ENCODE data around the gene KRTAP1-4.
"Not testable (repeated sequence)": the region's sequence is repeated elsewhere in the genome, so short reads cannot be mapped to it uniquely, and the experiment has no call there.

Gene KRTAP1-4

DNA sequence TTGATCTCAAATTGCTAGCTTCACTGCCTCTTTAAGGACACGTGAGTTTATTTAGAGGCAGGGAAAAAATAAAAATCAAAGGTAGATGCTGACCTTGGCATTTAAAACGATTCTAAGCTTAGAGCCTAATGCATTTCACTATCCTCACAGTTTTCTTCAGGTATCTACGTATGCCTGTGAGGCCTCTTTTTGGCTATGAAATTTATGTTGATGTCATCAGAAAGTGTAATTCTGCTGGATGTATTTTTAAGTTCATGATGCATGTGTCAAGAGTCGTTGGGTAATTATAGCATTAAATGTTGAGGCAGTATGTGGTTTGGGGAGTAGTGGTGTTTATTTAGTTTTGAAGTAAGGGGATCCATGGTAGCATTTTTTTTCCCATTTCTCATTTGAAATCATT, 26.1 kb downstream of the KRTAP1-4 start:
- in situ Hi-C loops (cut with HindIII; ENCODE audit: low sequenced_read_pairs) = no loop called here
- no peak for DNase-seq (ENCODE audit: low read depth, low spot score)
- no peak for TF ChIP-seq CTCF (IDR thresholded peaks at IDR 0.05; ENCODE audit: low read depth, low read length)
- H3K4me3 ChIP-seq (ENCODE audit: low read depth, low read length) = no peak overlapping the region

GRCh38 chr17:41002814-41003213, 27.2 kb downstream of the KRTAP1-4 start:
- DNase-seq (ENCODE audit: low read depth, low spot score) = no peak
- no peak overlapping the region for H3K4me3 ChIP-seq (ENCODE audit: low read depth, low read length)
- TF ChIP-seq CTCF (IDR thresholded peaks at IDR 0.05; ENCODE audit: low read depth, low read length) = no peak
- in situ Hi-C loops (cut with HindIII; ENCODE audit: low sequenced_read_pairs) = no loop called here

DNA sequence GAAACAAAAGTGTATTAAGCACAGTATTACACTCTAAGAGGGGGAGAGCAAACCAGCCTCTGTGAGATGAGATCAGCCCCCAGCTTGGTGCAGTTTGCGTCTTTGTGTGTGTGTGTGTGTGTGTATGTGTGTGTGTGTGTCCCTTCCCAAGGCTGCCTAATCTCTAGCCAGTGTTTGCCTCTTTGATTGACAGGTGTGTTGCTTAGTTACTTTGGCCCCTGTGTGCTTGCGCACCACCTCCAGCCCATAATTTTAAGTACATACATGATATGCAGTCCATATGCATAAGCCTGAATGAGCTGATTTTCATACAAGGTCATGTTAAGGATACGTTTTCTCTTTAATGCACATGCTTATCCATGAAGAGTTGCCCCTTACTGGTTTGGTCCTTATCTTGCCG, 28.2 kb downstream of the KRTAP1-4 start:
- in situ Hi-C loops (cut with HindIII; ENCODE audit: low sequenced_read_pairs) = no loop called here
- DNase-seq (ENCODE audit: low read depth, low spot score) = no peak
- no peak overlapping the region for H3K4me3 ChIP-seq (ENCODE audit: low read depth, low read length)

DNA sequence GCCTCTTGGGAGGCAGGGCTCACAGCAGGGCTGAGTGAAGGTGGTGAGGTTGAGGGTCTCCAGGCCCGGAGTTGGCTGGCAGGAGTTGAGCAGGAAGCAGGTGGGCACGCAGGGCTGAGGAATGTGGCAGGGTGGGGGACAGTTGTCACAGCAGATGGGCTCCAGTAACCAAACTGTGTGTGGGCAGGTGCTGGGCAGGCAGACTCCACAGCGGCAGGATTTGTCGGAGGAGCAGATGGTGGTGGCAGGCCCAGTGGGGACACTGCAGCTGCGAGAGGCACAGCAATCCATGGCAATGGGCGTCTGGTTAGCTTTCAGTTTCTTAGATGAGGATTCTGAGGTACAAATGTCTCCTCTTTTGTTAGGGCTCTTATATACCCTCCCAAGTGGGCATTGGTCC, 30.4 kb downstream of the KRTAP1-4 start, which contains the start of gene KRTAP3-2:
Gene KRTAP3-2, minus strand, starts transcription at position 344 of the 400 bp plus-strand sequence. Its CDS starts 53 bp downstream, at position 291.
- in situ Hi-C loops (cut with HindIII; ENCODE audit: low sequenced_read_pairs); DNase-seq (ENCODE audit: low read depth, low spot score); H3K4me3 ChIP-seq (ENCODE audit: low read depth, low read length): not testable (repeated sequence)

More for the DNA sequence above, 28.2 kb downstream of the KRTAP1-4 start:
- no peak for TF ChIP-seq CTCF (IDR thresholded peaks at IDR 0.05; ENCODE audit: low read depth, low read length)

GRCh38 chr17:40997361-40997760, 32.6 kb downstream of the KRTAP1-4 start:
- in situ Hi-C loops (cut with HindIII; ENCODE audit: low sequenced_read_pairs) = no loop called here
- DNase-seq (ENCODE audit: low read depth, low spot score) = no peak
- no peak for TF ChIP-seq CTCF (IDR thresholded peaks at IDR 0.05; ENCODE audit: low read depth, low read length)
- H3K4me3 ChIP-seq (ENCODE audit: low read depth, low read length) = no peak overlapping the region

DNA sequence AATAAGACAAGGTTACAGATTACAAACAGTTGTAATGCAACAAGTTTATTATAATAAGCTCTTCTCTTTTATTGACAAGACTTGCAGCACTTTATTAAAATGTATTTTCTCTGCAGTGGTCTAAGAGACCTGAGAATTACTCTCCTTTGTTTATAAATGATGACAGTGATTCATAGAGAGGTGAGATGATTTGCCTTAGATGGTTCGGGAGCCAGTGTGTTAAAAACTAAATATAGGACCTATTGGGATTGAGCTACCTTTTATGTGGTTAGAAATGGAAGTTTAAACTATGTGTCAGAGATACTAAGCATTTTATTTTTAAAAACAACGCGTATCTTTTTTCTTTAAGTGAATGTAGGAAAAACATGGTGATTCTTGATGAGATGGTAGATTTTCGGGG, 33.2 kb downstream of the KRTAP1-4 start:
- H3K4me3 ChIP-seq (ENCODE audit: low read depth, low read length) = no peak overlapping the region
- no peak for TF ChIP-seq CTCF (IDR thresholded peaks at IDR 0.05; ENCODE audit: low read depth, low read length)
- in situ Hi-C loops (cut with HindIII; ENCODE audit: low sequenced_read_pairs) = no loop called here
- DNase-seq (ENCODE audit: low read depth, low spot score) = no peak

GRCh38 chr17:40995116-40995515, 34.9 kb downstream of the KRTAP1-4 start:
- no peak for DNase-seq (ENCODE audit: low read depth, low spot score)
- TF ChIP-seq CTCF (IDR thresholded peaks at IDR 0.05; ENCODE audit: low read depth, low read length) = no peak
- H3K4me3 ChIP-seq (ENCODE audit: low read depth, low read length) = no peak overlapping the region
- in situ Hi-C loops (cut with HindIII; ENCODE audit: low sequenced_read_pairs) = no loop called here
